Smooth muscle cell of trachea (primary cell): ENCODE results near the gene ZNF185. TPM values are rescaled to one million over a fixed set of nuclear protein-coding genes. Genes with fewer than 3 reads are reported as not detected.

Experiments used
- total RNA-seq: library from RNA; depleted of rRNA; stranded (reverse); fragments of >200 nt; gene quantifications from 2 replicates; pipeline ENCODE4 v1.2.1, GENCODE V29; 2014

Gene ZNF185
- total RNA-seq: 1.3 and 1.5 TPM in 2 replicates

GRCh38 chrX:152897222-152898131, at the start of gene ZNF185:
Gene ZNF185 (plus strand): TSS chrX:152898067. CDS start chrX:152914490, 16,423 bp downstream.

Other genes with a start within 250 kb of the ZNF185 start
- not detected in 2 replicates for gene MAGEA3, start 199.3 kb upstream of the ZNF185 start, total RNA-seq
- gene CSAG2, start 188.8 kb upstream of the ZNF185 start, total RNA-seq: not detected in 2 replicates
- gene MAGEA2B, start 183.4 kb upstream of the ZNF185 start, total RNA-seq: not detected in 2 replicates
- gene CSAG1, start 164.3 kb upstream of the ZNF185 start, total RNA-seq: not detected in 2 replicates
- gene MAGEA12, start 164.3 kb upstream of the ZNF185 start, total RNA-seq: not detected in 2 replicates
- gene MAGEA2, start 144.2 kb upstream of the ZNF185 start, total RNA-seq: not detected in 2 replicates
- not detected in 2 replicates for gene CSAG3, start 138.8 kb upstream of the ZNF185 start, total RNA-seq
- not detected in 2 replicates for gene MAGEA6, start 128.4 kb upstream of the ZNF185 start, total RNA-seq
- gene CETN2, start 67.3 kb upstream of the ZNF185 start, total RNA-seq: 47.1 and 54.7 TPM in 2 replicates
- 14.9 and 22.4 TPM in 2 replicates for gene NSDHL, start 67.0 kb upstream of the ZNF185 start, total RNA-seq
- not detected in 2 replicates for gene PNMA5, start 96.0 kb downstream of the ZNF185 start, total RNA-seq
- 0.29 and 0.66 TPM in 2 replicates for gene PNMA3, start 158.4 kb downstream of the ZNF185 start, total RNA-seq
- 5.5 and 8.1 TPM in 2 replicates for gene PNMA6A, start 174.4 kb downstream of the ZNF185 start, total RNA-seq